ENCODE results near the gene MRPL14.
A peak's percentile ranks its signal among the peaks of the same experiment; 100 is the strongest.

MRPL14 gene

DNA sequence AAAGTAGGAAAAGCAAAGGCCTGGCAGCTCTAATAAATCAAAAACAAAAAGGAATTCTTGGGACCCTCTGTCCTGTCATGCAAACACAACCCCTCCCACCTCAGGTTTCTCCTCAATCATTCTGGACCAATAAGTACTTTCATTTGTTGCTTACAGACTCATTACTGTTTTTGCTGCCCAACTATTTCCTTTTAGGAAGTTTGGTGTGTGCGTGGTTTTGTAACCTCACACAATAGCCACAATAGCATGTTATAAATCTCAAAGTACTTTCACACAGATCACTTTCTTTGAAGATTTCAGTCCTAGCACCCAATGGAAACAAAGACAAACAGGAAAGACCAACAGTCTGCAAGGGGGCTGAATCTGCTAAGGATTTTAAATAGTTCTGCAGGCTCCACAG lies 4.5 kb downstream of the MRPL14 start:
- DNase-seq (ENCODE audit: low read depth): no peak

DNA sequence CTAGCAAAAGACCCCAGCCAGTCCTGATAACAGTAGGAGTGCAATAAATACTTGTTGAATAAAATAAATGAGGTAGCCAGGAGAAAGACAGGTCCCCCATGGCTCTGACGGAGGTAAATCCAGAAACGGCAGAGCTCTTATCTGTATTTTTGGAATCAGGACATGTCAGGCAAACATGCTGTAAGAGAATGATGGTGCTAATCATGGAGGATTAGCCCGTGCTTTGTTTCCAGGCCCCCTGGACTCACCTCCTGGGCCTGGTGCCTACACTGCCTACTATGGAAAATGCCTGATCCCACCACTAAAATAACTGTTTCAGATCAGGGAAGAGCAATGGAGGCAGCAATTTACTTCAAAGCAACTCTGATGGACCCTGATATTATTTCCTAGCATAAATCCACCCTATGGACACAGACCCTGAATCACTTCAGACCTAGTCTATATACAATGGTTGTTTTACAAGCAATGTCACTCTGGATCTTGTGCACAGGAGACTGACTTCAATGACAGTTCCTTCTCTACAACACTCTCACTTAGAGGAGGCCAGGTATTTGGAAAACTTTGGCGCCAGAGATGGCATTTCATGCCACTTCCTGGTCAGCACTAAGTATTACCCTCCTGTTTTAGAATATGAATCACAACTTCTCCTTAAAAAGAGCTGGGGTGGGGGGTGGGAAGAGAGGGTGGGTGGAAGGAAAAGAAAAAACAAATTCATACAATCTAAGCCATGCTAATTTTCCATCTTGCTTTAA lies 6.4 kb downstream of the MRPL14 start:
- DNase-seq (ENCODE audit: low read depth): no peak

DNA sequence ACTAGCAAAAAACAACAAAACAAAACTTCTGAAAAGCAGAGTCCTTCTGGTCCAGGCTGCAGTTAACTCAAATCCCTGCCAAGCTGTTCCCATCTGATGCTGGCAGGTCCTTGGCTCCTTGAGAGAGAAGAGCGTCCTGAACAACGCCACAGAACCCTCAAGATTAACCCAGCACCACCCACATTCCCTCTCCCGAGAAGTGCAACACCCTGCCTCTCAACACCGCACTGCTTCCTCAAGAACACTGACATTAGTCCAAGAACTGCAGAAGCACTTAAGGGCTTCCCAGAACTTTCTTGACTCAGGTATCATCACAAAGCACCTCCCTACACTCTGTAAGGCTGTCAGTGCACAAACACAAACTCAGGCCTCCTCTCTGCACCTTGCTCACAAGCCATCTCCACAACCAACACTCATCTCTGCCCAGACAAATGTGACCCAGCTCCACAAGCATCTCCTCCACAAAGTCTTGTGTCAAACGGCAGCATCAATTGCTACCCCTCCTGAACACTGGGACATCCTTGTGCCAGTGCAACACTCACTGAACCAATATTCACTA lies 7.5 kb downstream of the MRPL14 start:
- no peak for DNase-seq (ENCODE audit: low read depth)

DNA sequence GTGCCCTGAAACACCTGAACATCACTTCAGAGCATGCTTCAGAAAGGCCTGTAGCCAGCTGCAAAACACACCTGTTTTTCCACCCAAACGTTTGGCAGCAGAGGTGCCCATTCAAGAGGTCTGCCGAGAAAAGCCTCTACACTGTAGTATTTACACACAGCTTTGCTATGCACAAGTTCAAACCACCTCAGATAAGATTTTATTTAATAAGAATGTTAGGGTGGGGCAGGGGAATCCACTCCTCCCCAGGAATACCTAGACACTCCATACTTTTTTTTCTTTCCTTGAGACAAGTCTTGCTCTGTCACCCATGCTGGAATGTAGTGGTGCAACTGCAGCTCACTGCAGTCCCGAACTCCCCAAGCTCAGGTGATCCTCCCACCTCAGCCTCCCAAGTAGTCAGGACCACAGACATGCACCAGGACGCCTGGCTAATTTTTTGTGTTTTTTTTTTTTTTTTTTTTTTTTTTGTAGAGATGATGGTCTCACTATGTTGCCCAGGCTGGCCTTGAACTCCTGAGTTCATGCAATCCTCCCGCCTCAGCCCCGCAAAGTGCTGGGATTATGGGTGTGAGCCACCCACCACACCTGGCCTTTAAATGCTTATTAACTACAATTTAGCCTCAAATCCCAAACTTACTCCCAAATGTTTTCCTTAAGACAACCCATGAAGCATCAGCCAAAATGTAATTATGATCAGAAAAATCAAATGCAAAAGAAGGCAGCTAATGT lies 9.7 kb downstream of the MRPL14 start:
- no peak for DNase-seq (ENCODE audit: low read depth)

DNA sequence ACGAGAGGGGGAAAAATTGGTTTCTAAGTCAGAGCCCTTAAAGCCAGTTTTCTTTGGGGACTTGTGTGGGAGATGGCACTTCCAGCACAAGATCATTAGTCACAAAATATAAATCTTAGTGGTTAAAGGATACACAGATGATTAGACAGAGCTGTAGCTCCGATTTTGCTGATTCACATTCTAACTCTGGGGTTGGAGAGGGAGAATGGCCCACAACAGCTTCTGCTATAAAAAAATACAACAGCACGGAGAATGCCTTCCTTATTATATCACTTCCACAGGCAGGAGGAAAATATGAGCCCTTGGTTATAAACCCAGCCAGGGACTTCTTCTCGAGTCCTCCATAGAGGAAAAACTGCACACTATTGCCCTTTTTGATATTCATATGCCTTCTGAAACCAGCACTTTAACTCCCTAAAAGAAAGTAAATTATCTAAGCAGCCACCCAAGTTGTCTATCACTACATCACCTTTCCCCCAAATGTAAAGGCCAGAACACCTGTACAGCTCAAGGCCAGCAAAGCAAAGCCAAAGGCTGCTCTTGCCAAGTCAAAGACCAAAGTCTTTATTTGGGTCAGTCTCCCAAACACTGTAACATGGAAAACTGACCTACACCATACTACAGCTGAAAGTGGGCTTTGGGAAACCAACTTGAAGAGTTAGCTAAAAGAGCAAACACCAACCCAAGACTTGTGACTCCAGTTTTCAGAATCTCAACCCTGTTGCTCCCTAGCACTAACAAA lies 10.4 kb downstream of the MRPL14 start:
- peak; percentile 82 for DNase-seq (ENCODE audit: low read depth)

DNA sequence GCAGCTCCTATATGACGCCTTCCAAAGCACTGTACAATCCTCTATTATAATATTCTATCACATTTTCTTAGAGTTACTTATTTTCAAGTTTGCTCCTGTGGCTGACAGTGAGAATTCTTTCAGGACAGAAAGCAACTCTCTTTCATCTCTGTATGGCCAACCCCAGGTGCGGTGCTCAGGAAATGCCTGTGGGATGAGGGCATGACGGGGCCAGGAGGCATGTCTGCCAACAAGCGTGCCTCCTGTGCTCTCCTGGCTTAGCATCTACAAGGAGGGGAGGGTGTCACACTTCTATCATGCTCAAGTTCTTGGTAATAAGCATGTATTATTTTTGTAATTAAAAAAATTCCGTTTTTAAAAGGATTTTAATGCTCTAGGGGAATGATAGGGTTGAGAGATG lies 11.4 kb downstream of the MRPL14 start:
- no peak for DNase-seq (ENCODE audit: low read depth)

DNA sequence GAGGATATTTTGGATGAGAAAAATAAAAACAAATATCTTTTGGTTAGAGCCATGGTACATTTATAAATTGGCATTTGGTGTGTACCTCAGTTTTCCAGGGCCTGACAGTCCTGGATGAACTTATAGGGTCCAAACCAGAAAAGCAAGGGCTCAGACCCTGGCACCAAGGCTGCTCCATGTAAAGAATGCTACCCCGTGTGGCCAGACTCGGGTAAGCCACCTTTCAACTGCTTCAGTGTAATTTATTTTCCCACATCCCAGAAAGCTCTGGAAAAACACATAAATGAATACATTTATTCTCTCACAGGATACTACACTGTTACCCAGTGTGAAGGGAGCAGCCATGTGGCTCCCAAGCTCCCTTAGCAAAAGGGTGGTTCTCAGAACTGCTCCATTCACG lies 13.8 kb downstream of the MRPL14 start:
- no peak for DNase-seq (ENCODE audit: low read depth)

DNA sequence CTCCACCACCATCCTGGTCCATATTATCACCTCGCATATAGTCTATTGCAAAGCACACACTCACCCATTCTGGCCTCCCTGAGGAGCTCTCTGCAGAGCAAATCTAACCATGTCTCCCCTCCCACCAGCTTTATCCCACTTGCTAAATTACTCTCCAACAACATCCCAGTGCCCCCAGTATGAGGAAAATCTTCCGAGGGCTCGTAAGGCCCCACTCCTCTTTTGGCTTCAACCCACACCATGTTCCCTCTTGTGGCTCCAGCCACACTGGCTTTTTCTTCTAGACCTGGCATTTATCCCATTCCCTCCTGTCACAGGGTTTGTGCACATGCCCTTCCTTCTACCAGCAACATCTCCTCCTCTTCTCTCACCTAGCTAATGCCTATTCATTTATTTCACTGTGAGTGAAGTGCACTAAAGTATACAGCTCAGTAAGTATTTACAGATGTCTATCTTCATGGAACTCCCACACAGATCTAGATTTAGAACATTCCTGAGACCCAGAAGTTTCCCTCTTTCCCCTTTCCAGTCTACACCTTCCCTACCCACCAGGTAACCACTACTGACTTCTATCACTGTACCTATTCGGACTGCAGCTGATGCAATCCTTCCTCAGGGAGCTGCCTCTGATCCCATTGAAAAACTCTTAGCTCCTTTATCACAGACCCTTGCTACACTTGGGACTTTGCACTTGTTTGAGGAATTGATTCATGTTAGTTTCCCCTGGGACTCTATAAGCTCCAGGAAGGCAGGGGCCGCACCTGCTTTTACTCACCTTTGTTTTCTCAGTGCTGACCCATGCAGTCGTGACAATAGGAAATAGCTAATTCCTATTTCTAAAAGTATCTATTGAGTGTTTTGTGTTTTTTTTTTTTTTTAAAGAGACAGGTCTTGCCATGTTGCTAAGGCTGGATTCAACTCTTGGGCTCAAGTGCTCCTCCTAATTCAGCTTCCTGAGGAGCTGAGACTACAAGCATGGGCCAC lies 15.5 kb downstream of the MRPL14 start:
- no peak for DNase-seq (ENCODE audit: low read depth)

DNA sequence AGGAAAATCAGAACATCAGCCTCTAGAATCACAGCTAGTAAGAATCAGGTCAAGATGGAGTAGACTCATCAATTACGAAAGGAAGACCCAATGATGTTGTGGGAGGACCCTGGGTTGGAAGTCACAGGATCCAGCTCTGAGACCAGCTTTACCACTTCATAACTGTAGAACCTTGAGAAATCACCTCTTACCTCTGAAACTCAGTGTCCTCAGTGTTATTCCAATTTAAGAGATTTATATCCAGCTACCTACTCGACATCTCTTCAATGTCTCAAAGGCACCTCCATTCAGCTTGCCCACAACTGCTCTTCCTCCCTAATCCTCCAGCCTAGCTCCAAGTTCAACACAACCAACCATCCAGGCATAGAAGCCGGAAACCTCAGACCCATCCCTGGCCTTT lies 16.3 kb downstream of the MRPL14 start:
- DNase-seq (ENCODE audit: low read depth): no peak

DNA sequence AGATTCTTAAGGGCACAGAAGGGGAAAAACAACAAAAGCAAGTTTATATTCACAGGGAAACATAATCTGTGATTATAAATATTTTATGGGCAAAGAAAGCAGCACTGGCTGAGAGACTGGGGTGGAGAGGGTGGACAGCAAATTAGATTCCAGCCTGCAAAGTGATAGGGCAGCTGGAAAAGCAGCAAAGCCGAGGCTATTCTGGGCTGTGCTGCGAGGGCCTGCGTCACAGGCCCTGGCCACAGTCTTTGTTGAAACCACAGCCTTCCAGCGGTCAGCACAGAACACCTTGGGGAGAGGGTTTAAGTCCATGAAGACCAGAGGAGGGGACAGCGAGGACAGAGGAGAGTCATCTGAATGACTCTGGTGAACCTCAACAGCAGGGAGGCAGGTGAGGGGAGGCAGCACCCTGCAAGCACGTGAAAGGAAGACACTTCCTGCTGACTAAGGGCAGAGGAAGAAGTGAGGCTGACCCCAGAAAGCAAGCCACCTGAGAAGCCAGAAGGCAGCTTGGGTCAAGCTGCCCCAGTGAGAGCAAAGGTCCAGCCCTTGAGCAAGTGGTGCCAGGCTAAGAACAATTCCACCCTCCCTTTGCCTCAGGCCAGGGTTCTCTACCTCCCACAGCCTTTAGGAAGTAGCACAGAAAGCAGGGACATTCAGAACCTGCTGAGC lies 17.1 kb downstream of the MRPL14 start:
- DNase-seq (ENCODE audit: low read depth): no peak

DNA sequence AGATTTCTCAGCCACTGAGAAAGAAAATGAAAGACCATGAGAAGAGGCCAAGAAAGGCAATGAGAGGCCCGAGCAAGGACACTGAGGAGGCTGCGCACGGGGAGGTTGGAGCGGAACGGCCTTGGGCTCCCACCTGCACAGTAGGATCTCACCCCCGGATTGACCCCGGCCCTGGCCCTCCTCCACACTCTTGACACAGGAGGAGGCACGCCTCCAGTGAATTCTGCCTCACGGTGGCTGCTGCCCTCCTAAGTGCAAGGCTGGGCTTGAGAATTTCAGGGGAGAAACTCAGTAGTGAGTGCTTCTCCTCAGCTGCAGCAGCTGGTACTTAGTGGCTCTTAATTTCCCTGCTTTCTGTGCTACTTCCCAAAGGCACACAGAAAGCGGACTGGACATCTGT lies 18.0 kb downstream of the MRPL14 start:
- no peak for DNase-seq (ENCODE audit: low read depth)

DNA sequence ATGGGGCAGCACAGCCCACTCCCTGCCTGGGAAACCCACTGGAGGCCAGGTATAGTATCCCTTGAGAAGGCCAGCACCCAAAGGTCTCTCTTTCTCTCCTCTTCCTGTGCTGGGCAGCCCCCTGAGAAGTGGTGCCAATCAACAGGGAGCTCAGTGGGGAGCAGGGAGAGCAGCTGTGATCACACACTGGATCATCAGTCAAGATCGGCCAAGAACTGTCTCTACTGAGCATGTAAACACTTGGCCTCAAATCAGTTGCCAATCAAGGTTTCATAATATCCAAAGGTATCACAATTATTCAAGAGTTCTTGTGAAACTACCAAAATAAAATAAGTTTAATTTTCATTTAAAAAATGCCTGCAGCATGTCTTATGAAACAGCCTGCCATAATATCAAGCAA lies 18.8 kb downstream of the MRPL14 start:
- DNase-seq (ENCODE audit: low read depth): no peak

DNA sequence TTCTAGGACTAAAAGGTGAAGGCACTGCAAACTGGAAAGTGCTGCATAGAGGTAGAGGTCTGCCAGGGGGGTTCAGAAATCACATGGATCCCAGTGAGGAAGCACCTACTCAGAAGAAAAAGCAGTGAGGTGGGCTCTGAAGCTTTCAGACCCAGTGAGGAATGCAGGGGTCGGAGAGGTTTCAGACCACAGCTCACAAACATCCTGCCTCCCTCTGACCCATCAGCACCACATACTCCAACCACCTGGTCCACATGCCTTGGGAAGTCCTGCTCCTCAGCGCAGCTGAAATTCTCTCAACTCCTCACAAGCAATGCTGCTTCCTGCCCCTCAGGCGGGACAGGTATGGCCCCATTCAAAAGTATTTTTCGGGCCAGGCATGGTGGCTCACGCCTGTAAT lies 20.2 kb downstream of the MRPL14 start:
- DNase-seq (ENCODE audit: low read depth): no peak

DNA sequence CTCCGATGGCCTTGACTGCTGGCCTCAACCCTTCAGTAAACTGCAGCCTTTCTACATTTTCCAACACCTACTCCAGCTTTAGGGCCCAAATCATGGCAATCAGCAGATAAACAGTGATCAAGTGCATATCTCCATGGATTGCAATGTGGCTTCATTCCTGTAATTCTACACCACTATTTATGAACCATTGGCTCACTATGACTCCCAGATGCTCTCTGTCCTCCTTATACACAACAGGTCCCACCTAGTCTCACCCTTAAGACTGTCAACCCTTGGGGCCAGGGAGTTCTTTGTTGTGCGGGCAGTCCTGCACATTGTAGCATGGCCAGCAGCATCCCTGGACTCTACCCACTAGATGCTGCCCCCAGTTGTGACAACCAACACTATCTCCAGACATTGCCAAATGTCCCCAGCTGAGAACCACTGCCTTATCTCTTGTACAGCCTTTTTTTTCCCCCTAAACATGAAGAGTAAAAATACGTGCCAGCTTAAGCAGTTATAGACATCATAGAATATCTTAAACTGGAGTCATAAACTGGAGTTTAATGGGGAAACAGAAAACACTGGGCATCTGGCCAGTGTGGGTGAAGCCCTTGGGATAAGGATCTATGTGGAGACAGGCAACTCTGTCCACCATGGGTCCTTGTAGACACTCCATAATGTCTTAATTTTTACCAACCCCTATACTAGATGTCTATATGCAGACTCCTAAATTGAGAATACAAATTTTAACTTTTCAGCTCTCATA lies 21.1 kb downstream of the MRPL14 start:
- DNase-seq (ENCODE audit: low read depth): no peak

DNA sequence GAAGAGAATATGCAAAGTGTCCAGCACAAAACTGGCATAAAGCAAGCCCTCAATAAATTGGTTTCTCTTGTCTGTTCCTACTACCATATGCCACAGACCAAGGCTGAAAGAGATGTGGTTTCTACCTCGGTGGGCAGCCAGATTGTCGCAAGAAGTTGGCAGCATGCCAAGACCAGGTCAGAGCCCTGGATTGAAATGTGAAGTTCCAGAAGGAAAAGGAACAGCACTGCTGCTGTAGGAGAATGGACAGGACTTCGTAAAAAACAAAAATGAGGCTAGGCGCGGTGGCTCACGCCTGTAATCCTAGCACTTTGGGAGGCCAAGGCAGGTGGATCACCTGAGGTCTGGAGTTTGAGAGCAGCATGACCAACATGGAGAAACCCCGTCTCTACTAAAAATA lies 22.1 kb downstream of the MRPL14 start:
- no peak for DNase-seq (ENCODE audit: low read depth)

DNA sequence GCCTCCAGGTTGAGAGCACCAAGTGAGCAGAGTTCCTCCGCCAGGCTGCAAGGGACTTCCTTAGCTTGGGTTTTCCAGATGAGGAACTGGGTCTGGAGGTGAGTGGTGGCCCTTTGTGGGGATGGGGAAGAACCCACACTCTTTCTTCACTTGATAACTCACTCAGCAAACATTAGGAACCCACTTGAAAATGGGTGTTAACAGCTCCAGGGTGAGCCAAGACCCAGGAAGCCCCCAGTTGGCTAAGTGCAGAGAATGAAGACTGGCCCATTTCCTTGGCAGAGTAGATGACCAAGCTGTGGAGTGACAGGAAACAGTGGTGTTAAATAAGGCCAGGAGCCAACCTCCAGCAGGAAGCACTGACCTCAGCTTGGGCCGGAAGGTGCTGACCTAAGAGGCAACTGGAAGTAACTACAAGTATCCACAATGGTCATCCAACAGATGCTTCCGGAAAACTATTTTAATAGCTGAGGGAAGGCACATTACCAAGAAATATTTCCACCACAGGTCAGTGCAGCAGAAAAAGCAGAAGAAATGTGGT lies 22.7 kb downstream of the MRPL14 start:
- no peak for DNase-seq (ENCODE audit: low read depth)

DNA sequence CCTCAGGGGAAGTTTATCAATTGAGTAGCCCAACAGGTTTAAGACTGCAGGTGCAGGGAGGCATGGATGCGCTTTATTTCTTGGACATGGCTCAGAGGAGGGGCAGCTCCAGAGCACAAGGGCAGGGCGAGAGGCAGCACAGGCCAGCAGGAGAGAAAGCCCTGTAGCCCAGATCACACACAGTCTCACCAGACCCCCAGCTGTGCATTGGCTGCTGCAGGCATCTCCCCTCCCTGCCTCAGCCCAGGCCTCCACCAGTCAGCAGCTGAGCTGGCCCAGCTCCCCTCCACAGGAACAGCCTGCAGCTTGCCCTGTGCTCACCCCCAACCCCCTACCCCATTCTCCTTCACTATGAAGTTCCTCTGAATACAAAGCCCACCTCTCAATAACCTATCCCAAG lies 24.7 kb downstream of the MRPL14 start:
- no peak for DNase-seq (ENCODE audit: low read depth)

DNA sequence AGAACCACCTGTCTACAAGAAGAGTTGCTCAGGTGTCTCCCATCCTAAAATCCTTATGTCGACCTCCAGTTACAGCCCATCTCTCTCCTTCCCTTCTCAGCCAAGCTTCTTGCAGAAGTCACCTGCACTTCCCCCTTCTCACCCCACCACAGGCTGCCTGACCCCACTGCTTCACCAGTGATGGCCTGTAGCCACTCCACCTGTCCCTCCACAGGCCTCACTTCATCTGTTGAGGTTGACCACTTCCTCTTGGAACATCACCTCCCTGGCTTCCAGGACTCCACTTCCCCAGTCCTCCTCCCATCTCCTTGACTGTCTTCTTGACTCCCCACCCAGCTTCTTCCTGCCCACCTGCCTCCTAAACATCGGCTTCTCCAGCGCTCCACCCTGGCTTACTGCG lies 25.4 kb downstream of the MRPL14 start:
- no peak for DNase-seq (ENCODE audit: low read depth)

DNA sequence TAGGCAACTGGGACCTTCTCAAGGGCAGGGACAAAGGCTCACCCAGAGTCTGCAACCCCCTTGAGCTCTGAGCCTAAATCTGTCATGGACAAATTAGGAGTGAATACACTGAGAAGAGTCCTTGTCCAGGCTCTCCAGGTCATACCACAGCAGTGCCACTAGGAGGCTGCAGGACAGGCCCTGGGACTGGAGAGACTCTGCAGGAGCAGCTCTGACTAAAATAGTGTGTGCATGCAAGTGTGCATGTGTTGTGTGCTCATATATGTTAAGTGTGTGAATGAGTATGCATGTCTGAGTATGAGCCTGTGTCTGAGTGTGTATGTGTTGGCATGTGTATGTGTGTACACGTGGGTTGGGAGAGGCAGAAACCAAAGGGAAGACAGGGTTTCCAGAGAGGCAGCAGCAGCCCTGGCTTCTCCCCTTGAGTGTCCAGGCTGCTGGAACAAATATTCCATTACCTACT lies 27.1 kb downstream of the MRPL14 start:
- no peak for DNase-seq (ENCODE audit: low read depth)

DNA sequence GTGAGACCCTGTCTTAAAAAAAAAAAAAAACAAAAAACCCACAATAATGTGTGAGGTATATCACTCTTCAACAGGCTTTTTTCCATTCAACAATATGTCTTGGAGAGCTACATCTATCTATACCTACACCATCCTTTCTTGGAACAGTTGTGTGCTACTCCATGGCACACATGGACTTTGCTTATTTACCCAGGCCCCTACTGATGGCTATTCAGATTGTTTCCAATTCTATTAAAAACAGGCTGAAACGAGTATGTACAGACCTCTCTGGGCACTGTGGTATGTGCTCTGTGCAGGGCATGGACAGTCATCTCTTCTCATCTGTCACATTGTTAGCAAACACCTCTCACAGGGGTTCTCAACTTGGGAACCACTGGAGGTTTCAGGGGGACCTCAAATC lies 28.1 kb downstream of the MRPL14 start:
- no peak for DNase-seq (ENCODE audit: low read depth)
